HepG2 (cell line): ENCODE results near the gene SEMA4C. TPM values are rescaled to one million over a fixed set of nuclear protein-coding genes. Genes with fewer than 3 reads are reported as not detected.

Source experiments
- AGO1 ChIP-seq: fragments of 200-400 bp; formaldehyde crosslinking; IDR thresholded peaks from 2 replicates; pipeline ENCODE4 v1.6.1; 2017; ENCODE audit warnings: mild to moderate bottlenecking, low read depth, low read length, moderate library complexity; ENCODE audit not compliant: poor library complexity, severe bottlenecking
- CAMTA2 ChIP-seq: sonication (generic); formaldehyde crosslinking; IDR thresholded peaks from 2 replicates; pipeline ENCODE4 v1.4.0; 2020; ENCODE audit warnings: mild to moderate bottlenecking, missing genetic modification reagents, borderline replicate concordance
- FIP1L1 ChIP-seq: fragments of 200-400 bp; formaldehyde crosslinking; IDR thresholded peaks from 2 replicates; pipeline ENCODE4 v1.6.1; 2018; ENCODE audit warnings: low read depth, mild to moderate bottlenecking, low read length, moderate library complexity, borderline replicate concordance; ENCODE audit not compliant: insufficient read depth
- FOXP4 ChIP-seq: sonication (generic); formaldehyde crosslinking; IDR thresholded peaks from 2 replicates; pipeline ENCODE4 v1.4.0; 2020; ENCODE audit warnings: missing genetic modification reagents
- GTF3A ChIP-seq: sonication (generic); formaldehyde crosslinking; conservative IDR thresholded peaks from 2 replicates; pipeline ENCODE4 v1.4.0; 2020; ENCODE audit warnings: mild to moderate bottlenecking, missing genetic modification reagents
- HMG20B ChIP-seq: conservative IDR thresholded peaks from 2 replicates; pipeline ENCODE4 v1.6.1; 2016; ENCODE audit warnings: missing genetic modification reagents, missing compliant biosample characterization
- MXD4 ChIP-seq: IDR thresholded peaks from 2 replicates; pipeline ENCODE4 v1.6.1; 2016; ENCODE audit warnings: mild to moderate bottlenecking, missing biosample characterization, missing genetic modification reagents
- NFE2 ChIP-seq: sonication (generic); formaldehyde crosslinking; IDR thresholded peaks from 2 replicates; pipeline ENCODE4 v1.4.0; 2020; ENCODE audit warnings: missing genetic modification reagents
- NR2F1 ChIP-seq, 2 experiments: fragments of 450-650 bp in 1 of 2; formaldehyde crosslinking in 1 of 2; IDR thresholded peaks; 2 replicates each; pipeline versions ENCODE4 v1.5.0 to v1.6.1; 2016 to 2020; ENCODE audit warnings: mild to moderate bottlenecking in 1 of 2, missing compliant biosample characterization in 1 of 2, missing genetic modification reagents in 1 of 2, moderate library complexity in 1 of 2
- POLR2A ChIP-seq, 2 experiments: IDR thresholded peaks; 2 replicates each; pipeline ENCODE4 v1.6.1; 2011; ENCODE audit warnings: low read depth in 2 of 2, low read length in 2 of 2, mild to moderate bottlenecking in 1 of 2, moderate library complexity in 1 of 2; ENCODE audit not compliant: insufficient read depth in 1 of 2
- POLR2AphosphoS5 ChIP-seq: IDR thresholded peaks from 2 replicates; pipeline ENCODE4 v1.6.1; 2012; ENCODE audit warnings: low read depth, low read length
- RFXAP ChIP-seq: sonication (generic); formaldehyde crosslinking; IDR thresholded peaks from 2 replicates; pipeline ENCODE4 v1.4.0; 2020; ENCODE audit warnings: missing genetic modification reagents, borderline replicate concordance
- SIN3A ChIP-seq: IDR thresholded peaks from 2 replicates; pipeline ENCODE4 v1.6.1; 2011; ENCODE audit warnings: low read depth, mild to moderate bottlenecking, control low read depth, low read length, borderline replicate concordance
- SNAPC4 ChIP-seq: sonication (generic); formaldehyde crosslinking; IDR thresholded peaks from 2 replicates; pipeline ENCODE4 v1.4.0; 2020; ENCODE audit warnings: mild to moderate bottlenecking, missing genetic modification reagents
- THYN1 ChIP-seq: sonication (generic); formaldehyde crosslinking; IDR thresholded peaks from 2 replicates; pipeline ENCODE4 v1.8.1; 2023; ENCODE audit warnings: low read depth, mild to moderate bottlenecking, moderate library complexity, missing genetic modification reagents, borderline replicate concordance
- ZBTB7A ChIP-seq: sonication (generic); formaldehyde crosslinking; IDR thresholded peaks from 2 replicates; pipeline ENCODE4 v1.8.0; 2022; ENCODE audit warnings: mild to moderate bottlenecking, missing genetic modification reagents
- ZNF543 ChIP-seq: sonication (generic); formaldehyde crosslinking; IDR thresholded peaks from 2 replicates; pipeline ENCODE4 v1.4.0; 2020; ENCODE audit warnings: mild to moderate bottlenecking, missing genetic modification reagents
- ZNF674 ChIP-seq: sonication (generic); formaldehyde crosslinking; IDR thresholded peaks from 2 replicates; pipeline ENCODE4 v1.5.0; 2020; ENCODE audit warnings: low read depth, mild to moderate bottlenecking, missing genetic modification reagents
- ZNF709 ChIP-seq: sonication (generic); formaldehyde crosslinking; IDR thresholded peaks from 2 replicates; pipeline ENCODE4 v1.5.0; 2020; ENCODE audit warnings: mild to moderate bottlenecking, missing genetic modification reagents
- ZNF776 ChIP-seq: sonication (generic); formaldehyde crosslinking; IDR thresholded peaks from 2 replicates; pipeline ENCODE4 v1.4.0; 2020; ENCODE audit warnings: mild to moderate bottlenecking, missing genetic modification reagents
- polyA plus RNA-seq, 8 experiments: library from polyadenylated mRNA; depleted of rRNA in 3 of 8; stranded (reverse) in 7 of 8; unstranded in 1 of 8; fragments of >200 nt; fragmentation: Illumina TruSeq in 4 of 8; extraction: Trizol in 4 of 8; gene quantifications; 2 replicates each; pipeline versions ENCODE4 v1.2.1 to v1.2.3, GENCODE V29; 2011 to 2016; ENCODE audit warnings: low read depth in 4 of 8, missing spikeins in 1 of 8, mixed read lengths in 1 of 8; ENCODE audit not compliant: insufficient read depth in 1 of 8
- total RNA-seq, 5 experiments: library from RNA; depleted of rRNA; stranded (reverse); fragments of >200 nt; fragmentation: Illumina TruSeq; extraction: Trizol; gene quantifications; 2 replicates each; pipeline ENCODE4 v1.2.3, GENCODE V29; 2016; ENCODE audit warnings: low read depth in 1 of 5

The SEMA4C gene
- total and polyA plus RNA-seq, 2 of the 13 experiments (the other 11 are each of a cell fraction or from before 2014, with no cell fraction given), result 25.9 to 46.6 TPM

GRCh38 chr2:96868555-96869280 lies 1.2 kb downstream of the SEMA4C start (continued):
- TF ChIP-seq SIN3A (peak; percentile 70), MXD4 (CRISPR knock-in tag) (peak; percentile 55; the same call in 1 of the 2 replicates), NR2F1 (CRISPR knock-in tag; IDR thresholded peaks at IDR 0.05) (0 out of 4 replicates have a peak, but pooled peaks of 1 of the 2 experiments have one; percentile 11), CAMTA2 (CRISPR knock-in tag) (no peak; the same call in 1 of the 2 replicates), POLR2A (IDR thresholded peaks at IDR 0.05; ENCODE audit: insufficient read depth in 1 of 2, low read depth in 2 of 2, low read length in 2 of 2) (peak in 1 of 2 experiments; percentile 83; a peak in 2 of 4 replicates), ZNF674 (CRISPR knock-in tag) (0 out of 2 replicates have a peak, but pooled peaks have one; percentile 39), SNAPC4 (CRISPR knock-in tag) (no peak), RFXAP (CRISPR knock-in tag) (peak; percentile 9; the same call in 1 of the 2 replicates), FIP1L1 (0 out of 2 replicates have a peak, but pooled peaks have one; percentile 37), ZNF543 (peak; percentile 93; the same call in 1 of the 2 replicates), THYN1 (CRISPR knock-in tag) (0 out of 2 replicates have a peak, but pooled peaks have one; percentile 8), ZBTB7A (CRISPR knock-in tag) (peak; percentile 80), ZNF709 (CRISPR knock-in tag) (peak; percentile 36; the same call in 1 of the 2 replicates), HMG20B (CRISPR knock-in tag) (0 out of 2 replicates have a peak, but pooled peaks have one; percentile 21), GTF3A (CRISPR knock-in tag) (0 out of 2 replicates have a peak, but pooled peaks have one; percentile 37), POLR2AphosphoS5 (peak; percentile 91), ZNF776 (CRISPR knock-in tag) (no peak), FOXP4 (CRISPR knock-in tag) (peak; percentile 80), AGO1 (no peak), NFE2 (CRISPR knock-in tag) (no peak)
